GM18526 (cell line): Measurements from ENCODE around the gene EXTL2.

ENCODE experiments used
- POLR2A ChIP-seq: IDR thresholded peaks from 3 replicates; pipeline ENCODE4 v1.6.1; 2011; ENCODE audit not compliant: insufficient read length; ENCODE audit errors: extremely low read depth

EXTL2 gene

GRCh38 chr1:100875228-100875627 lies 19.4 kb downstream of the EXTL2 start:
- no peak for TF ChIP-seq POLR2A

GRCh38 chr1:100874433-100874832 lies 20.2 kb downstream of the EXTL2 start:
- TF ChIP-seq POLR2A, result no peak

- no peak for TF ChIP-seq POLR2A
Observed at GRCh38 chr1:100869996-100870395, 24.6 kb downstream of the EXTL2 start.

GRCh38 chr1:100868364-100868995 lies 26.2 kb downstream of the EXTL2 start:
- TF ChIP-seq POLR2A, result no peak

DNA sequence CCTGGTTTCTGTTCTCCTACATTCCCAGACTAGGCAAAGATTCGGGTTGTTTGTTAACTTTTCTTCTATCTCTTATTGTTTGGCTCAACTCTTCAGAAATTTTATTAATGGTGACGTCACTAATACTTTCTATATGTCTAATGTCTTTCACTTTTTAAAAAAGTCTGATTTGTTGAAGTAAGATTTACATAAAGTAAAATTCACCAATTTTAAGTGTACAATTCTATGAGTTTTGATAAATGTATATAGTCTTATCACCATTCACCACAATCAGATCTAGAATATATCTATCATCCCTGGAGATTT lies 27.8 kb downstream of the EXTL2 start:
- no peak for TF ChIP-seq POLR2A

GRCh38 chr1:100866041-100866900 lies 28.4 kb downstream of the EXTL2 start:
- no peak for TF ChIP-seq POLR2A

DNA sequence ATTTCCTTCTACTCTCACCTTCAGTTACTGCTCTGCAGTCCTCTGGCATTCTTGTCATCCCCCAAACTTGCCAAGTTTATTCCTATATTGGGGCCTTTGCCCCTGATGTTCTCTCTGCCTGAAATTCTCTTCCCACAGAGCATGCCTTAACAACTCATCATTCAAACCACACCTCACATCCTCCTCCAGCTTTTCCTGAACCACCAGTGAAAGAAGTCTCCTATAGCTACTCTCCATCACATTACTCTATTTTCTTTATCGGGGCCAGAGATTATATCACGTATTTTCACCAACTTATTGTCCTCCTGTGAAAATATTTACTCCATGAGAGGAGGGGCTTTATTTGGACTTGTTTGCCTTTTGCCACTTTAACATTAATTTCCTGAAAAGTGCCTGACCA lies 32.1 kb downstream of the EXTL2 start:
- no peak for TF ChIP-seq POLR2A

- no peak for TF ChIP-seq POLR2A
Observed at GRCh38 chr1:100861379-100861778, 33.3 kb downstream of the EXTL2 start.

DNA sequence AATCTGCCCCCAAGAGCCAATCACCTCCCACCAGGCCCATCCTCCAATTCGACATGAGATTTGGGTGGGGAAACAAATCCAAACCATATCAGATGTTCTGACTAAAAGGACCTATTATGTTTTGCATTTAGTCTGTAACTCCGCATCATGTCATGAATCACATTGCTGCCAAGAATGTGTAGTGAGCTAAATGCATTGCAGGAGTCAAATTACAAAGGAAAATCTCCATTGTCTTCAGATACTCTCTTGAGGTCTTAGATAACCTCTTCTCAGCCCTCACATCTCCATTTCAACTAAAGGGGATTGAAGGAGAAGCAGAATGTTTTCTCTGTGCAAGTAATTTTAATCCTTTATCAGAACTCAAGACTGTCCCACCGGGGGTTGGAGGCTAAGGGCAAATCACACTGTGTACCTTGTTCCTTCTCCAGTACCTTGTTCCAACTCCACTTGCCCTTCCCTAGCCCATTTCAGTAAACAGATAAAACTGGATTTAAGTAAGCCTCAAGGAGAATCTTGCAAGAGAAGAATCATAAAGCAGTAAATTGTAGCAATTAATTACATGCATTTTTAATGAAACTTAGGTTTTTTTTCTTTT lies 34.1 kb downstream of the EXTL2 start:
- no peak for TF ChIP-seq POLR2A

GRCh38 chr1:100852976-100853375 lies 41.7 kb downstream of the EXTL2 start:
- no peak for TF ChIP-seq POLR2A

DNA sequence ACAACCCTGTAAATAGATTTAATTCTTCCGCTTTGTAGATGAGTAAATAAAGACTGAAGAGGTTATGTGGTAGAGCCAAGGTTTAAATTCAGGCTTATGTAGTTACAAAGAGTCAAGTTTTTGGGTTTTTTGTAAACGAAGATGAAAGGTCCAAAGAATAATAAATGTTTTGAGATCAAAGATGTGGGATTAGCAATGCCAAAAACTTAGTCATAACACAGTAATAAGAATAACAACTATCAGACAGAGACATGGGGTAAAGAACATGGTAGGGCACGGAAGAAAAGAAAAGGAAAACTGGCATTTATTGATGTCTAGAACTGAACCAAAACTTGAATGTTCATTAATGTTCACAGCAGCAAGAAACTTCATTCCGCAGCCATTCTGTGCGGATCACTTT lies 42.9 kb downstream of the EXTL2 start:
- TF ChIP-seq POLR2A, result no peak

DNA sequence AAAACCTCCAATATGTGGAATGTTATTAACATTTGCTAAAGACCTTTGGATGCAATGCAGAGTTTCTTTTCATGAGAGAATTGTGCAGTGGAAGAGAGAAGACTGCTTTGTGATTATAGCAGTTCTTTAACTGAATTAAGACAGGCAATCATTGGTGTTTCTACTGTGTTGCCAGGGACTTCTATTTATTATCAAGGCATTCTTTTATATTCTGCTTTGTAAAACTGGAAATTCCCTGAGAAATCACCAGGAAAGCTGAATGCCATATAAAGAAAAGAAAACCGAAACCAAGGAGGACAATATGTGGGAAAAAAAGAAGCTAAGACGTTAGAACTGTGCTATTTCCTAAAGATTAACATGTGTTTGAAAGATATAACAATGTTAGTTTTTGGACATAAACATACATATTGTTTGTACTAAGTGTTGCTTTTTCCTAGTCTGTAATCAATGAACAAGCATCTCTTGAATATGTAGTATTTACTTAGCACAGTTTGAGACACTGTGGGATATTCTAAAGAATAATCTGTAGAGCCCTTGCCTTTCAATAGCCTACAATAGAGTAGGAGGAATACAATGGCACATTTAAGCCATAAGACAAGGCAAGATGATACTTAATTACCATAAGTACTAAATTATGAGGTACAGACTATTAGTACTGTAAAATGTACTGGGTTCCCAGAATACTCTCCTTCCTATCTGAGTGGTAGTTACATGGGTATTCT lies 47.1 kb downstream of the EXTL2 start:
- TF ChIP-seq POLR2A, result no peak

DNA sequence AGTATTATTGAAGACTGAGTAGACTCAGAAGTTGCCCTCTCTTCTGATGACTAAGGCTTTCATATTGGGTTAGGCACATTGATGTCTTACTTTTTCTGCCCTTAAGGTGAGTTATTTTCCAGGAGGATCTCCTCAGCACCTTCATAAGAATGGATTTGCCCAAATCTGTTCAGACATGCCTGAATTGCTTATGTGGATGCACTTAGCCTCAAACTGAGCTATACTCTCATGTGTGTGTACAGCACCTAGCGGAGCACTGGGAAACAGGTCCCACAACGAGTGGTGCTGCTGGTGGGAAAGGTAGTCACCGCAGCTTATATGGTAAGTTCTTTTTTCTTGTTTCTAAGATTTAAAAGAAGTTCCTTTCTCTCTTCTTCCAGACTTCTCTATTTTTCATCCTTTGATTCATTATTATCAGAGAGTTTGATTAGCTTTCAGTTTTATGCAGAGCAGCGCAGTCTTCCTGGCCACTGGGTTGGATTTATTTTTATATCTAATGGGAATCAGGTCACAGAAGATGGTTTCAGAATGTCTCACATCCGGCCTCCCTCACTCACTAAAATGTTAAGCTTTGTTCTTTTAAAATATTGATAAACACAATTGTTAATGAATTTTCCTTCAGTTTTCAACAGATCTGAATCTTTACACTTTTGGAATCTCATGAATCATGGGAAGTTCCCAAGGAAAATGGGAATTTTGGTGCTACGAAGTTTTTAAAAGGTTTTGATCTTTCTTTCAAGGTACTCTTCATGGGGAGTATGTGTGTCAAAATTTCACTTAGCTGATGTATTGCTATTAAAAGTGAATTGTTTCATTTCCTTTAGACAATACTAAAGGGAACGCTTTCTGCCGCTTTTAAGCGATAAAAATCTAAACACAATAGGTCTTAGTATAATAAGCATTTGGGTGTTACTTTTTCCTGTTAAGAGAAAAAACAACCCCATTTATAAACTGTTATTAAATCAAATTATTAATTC lies 58.5 kb downstream of the EXTL2 start:
- TF ChIP-seq POLR2A, result no peak

DNA sequence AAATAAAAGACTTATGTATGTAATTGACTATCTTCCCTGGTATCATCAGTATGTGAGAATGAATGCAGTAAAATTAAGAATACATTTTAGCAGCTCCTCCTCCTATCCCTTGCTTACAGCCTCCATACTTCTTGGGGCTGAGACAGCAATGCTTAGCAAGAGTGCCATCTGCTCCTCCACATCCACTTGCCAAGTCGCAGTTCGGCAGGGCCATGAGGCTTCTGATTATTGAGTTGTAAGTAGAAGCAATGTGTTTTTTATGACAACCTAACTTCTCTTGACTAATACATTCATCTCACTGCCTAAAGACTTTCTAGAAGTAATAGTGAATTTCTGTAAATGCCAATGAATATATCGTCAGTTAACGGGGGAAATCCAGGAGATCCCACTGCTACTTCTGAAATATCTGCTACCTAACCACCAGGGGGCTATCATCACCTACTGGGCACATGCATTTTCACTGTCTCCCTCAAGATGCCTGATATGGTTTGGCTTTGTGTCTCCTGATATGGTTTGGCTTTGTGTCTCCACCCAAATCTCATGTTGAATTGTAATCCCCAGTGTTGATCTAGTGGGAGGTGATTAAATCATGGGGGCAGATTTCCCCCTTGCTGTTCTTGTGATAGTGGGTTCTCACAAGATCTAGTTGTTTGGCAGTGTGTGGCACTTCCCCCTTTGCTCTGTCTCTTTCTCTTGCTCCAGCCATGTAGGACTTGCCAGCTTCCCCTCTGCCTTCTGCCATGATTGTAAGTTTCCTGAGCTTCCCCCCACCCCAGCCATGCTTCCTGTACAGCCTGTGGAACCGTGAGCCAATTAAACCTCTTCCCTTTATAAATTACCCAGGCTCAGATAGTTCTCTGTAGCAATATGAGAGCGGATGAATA lies 59.6 kb downstream of the EXTL2 start:
- TF ChIP-seq POLR2A, result no peak
